SU-DHL-6 (cell line): Measurements from ENCODE around the gene NRXN2.

Experiments used
- CTCF ChIP-seq: fragments of 200-600 bp; sonication (generic); IDR thresholded peaks from one replicate; pipeline ENCODE4 v1.5.1; 2017; ENCODE audit warnings: antibody characterized with exemption, mild to moderate bottlenecking, low read length, moderate library complexity; ENCODE audit not compliant: insufficient read depth, poor library complexity, severe bottlenecking
- EZH2phosphoT487 ChIP-seq: fragments of 200-600 bp; sonication (generic), shearing (Covaris generic); conservative IDR thresholded peaks from 2 replicates; pipeline ENCODE4 v1.6.1; 2018; ENCODE audit warnings: mild to moderate bottlenecking, antibody characterized with exemption, low read length, moderate library complexity, mixed read lengths

- TF ChIP-seq CTCF (no peak), EZH2phosphoT487 (no peak)
Observed at GRCh38 chr11:64750361-64751054, 27.5 kb upstream of the NRXN2 start.
